ENCODE data around the gene SFXN1. TPM values are rescaled to one million over a fixed set of nuclear protein-coding genes. Genes with fewer than 3 reads are reported as not detected.

The SFXN1 gene
- total and polyA plus RNA-seq, 2 donors from 2014 or later, result 33.4 to 35.4 TPM

DNA sequence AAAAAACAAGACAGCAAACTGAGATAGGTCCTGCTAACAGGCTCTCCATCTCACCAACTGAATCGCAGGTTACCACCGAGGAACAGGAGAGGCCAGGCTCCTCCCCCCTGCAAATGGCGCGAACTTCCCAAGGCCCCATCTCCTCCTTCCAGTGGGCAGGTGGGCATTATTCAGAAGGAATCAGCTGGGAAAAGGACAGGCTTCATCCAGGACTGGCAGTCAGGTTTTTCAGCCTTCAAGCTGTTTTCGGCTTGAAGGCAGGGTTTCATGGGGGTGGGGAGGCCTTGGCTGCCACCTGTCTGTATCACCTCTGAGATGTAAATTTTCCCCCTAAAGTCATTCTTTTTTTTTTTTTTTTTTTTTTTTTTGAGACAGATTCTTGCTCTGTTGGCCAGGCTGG, 79.4 kb downstream of the SFXN1 start:
- no peak for DNase-seq
- Histone ChIP-seq H3K36me3 (ENCODE audit: control insufficient read depth in 2 of 3, insufficient read depth in 3 of 3, low read length in 3 of 3) (no peaks in the 10 kb centered on the region), H3K27me3 (ENCODE audit: control insufficient read depth, insufficient read depth, low read length) (no peaks in the 10 kb centered on the region), H3K9ac (ENCODE audit: low read length in 3 of 3) (no peak overlapping the region), H3K4me3 (ENCODE audit: low read length in 3 of 3) (no peak overlapping the region), H3K9me3 (ENCODE audit: control insufficient read depth in 2 of 3, insufficient read depth in 1 of 3, low read length in 3 of 3) (no peaks in the 10 kb centered on the region), H3K27ac (ENCODE audit: low read depth in 2 of 2, low read length in 2 of 2) (no peak overlapping the region), H3K4me1 (ENCODE audit: control insufficient read depth in 2 of 3, insufficient read depth in 2 of 3, low read depth in 1 of 3, low read length in 3 of 3) (no peaks in the 10 kb centered on the region)
- TF ChIP-seq, protein P1, sequence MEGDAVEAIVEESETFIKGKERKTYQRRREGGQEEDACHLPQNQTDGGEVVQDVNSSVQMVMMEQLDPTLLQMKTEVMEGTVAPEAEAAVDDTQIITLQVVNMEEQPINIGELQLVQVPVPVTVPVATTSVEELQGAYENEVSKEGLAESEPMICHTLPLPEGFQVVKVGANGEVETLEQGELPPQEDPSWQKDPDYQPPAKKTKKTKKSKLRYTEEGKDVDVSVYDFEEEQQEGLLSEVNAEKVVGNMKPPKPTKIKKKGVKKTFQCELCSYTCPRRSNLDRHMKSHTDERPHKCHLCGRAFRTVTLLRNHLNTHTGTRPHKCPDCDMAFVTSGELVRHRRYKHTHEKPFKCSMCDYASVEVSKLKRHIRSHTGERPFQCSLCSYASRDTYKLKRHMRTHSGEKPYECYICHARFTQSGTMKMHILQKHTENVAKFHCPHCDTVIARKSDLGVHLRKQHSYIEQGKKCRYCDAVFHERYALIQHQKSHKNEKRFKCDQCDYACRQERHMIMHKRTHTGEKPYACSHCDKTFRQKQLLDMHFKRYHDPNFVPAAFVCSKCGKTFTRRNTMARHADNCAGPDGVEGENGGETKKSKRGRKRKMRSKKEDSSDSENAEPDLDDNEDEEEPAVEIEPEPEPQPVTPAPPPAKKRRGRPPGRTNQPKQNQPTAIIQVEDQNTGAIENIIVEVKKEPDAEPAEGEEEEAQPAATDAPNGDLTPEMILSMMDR (IDR thresholded peaks at IDR 0.05; ENCODE audit: borderline replicate concordance, extremely low read depth, insufficient read depth), result no peak
- intact Hi-C loops (cut with DNase I), result no loop called here
- no peak for FAIRE-seq

DNA sequence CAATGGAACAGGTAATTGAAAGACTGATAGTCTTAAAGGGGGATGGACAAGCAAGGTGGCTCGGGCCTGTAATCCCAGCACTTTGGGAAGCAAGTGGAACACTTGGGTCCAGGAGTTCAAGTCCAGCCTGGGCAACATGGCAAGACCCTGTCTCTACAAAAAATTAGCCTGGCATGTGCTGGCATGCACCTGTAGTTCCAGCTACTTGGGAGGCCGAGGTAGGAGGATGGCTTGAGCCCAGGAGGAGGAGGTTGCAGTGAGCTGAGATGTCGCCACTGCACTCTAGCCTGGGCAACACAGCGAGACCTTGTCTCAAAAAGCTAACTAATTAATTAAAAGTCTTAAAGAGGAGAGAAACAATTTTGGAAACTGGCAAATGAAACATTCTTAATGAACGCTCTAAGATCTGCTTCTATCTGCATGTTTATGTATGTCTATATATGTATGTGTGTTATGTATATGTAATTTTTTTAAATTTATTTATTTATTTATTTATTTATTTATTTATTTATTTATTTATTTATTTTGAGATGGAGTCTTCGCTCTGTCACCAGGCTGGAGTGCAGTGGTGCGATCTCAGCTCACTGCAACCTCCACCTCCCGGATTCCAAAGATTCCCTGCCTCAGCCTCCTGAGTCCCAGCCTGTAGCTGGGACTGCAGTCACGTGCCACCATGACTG, 80.6 kb downstream of the SFXN1 start:
- Histone ChIP-seq H3K27me3 (ENCODE audit: control insufficient read depth, insufficient read depth, low read length) (no peaks in the 10 kb centered on the region), H3K36me3 (ENCODE audit: control insufficient read depth in 2 of 3, insufficient read depth in 3 of 3, low read length in 3 of 3) (no peaks in the 10 kb centered on the region), H3K27ac (ENCODE audit: low read depth in 2 of 2, low read length in 2 of 2) (no peak overlapping the region), H3K4me1 (ENCODE audit: control insufficient read depth in 2 of 3, insufficient read depth in 2 of 3, low read depth in 1 of 3, low read length in 3 of 3) (no peaks in the 10 kb centered on the region), H3K4me3 (ENCODE audit: low read length in 3 of 3) (no peak overlapping the region), H3K9me3 (ENCODE audit: control insufficient read depth in 2 of 3, insufficient read depth in 1 of 3, low read length in 3 of 3) (no peaks in the 10 kb centered on the region), H3K9ac (ENCODE audit: low read length in 3 of 3) (no peak overlapping the region)
- TF ChIP-seq, protein P1 (IDR thresholded peaks at IDR 0.05; ENCODE audit: borderline replicate concordance, extremely low read depth, insufficient read depth), result no peak
- no peak for DNase-seq
- intact Hi-C loops (cut with DNase I), result no loop called here
- no peak for FAIRE-seq

DNA sequence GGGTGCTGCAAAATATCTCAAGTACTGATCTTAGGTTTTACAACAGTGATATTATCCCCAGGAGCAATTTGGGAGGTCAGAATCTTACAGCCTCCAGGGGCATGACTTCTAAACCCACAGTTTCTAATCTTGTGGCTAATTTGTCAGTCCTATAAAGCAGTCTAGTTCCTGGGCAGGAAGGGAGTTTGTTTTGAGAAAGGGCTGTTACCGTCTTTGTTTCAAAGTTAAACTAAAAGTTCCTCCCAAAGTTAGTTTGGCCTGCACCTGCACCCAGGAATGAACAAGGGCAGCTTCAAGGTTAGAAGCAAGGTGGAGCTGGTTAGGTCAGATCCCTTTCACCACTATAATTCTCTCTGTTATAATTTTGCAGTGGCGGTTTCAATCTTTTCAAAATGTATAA, 81.7 kb downstream of the SFXN1 start:
- Histone ChIP-seq H3K4me1 (ENCODE audit: control insufficient read depth in 2 of 3, insufficient read depth in 2 of 3, low read depth in 1 of 3, low read length in 3 of 3) (no peaks in the 10 kb centered on the region), H3K4me3 (ENCODE audit: low read length in 3 of 3) (no peak overlapping the region), H3K36me3 (ENCODE audit: control insufficient read depth in 2 of 3, insufficient read depth in 3 of 3, low read length in 3 of 3) (no peaks in the 10 kb centered on the region), H3K9ac (ENCODE audit: low read length in 3 of 3) (no peak overlapping the region), H3K9me3 (ENCODE audit: control insufficient read depth in 2 of 3, insufficient read depth in 1 of 3, low read length in 3 of 3) (no peaks in the 10 kb centered on the region), H3K27me3 (ENCODE audit: control insufficient read depth, insufficient read depth, low read length) (no peaks in the 10 kb centered on the region), H3K27ac (ENCODE audit: low read depth in 2 of 2, low read length in 2 of 2) (no peak overlapping the region)
- intact Hi-C loops (cut with DNase I), result no loop called here
- DNase-seq, result no peak
- TF ChIP-seq, protein P1 (IDR thresholded peaks at IDR 0.05; ENCODE audit: borderline replicate concordance, extremely low read depth, insufficient read depth), result no peak
- no peak for FAIRE-seq

DNA sequence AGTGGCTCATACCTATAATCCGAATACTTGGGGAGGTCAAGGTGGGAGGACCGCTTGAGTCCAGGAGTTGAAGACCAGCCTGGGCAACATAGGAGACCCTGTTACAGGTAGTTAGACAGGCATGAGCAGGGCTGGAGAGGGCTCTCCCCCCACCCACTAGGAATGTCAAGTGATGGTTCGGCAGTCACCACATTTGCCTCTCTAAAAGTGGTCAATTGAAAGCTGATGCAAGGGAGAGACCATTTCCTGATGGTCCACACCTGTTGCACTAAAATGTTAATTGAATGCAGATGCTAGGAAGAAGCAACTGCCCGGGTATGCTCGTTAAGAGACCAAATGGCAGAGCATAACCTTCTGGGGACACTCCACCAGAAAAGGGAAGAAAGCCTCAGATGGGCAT, 82.7 kb downstream of the SFXN1 start:
- intact Hi-C loops (cut with DNase I), result no loop called here
- Histone ChIP-seq H3K36me3 (ENCODE audit: control insufficient read depth in 2 of 3, insufficient read depth in 3 of 3, low read length in 3 of 3) (no peaks in the 10 kb centered on the region), H3K9ac (ENCODE audit: low read length in 3 of 3) (no peak overlapping the region), H3K9me3 (ENCODE audit: control insufficient read depth in 2 of 3, insufficient read depth in 1 of 3, low read length in 3 of 3) (no peaks in the 10 kb centered on the region), H3K4me1 (ENCODE audit: control insufficient read depth in 2 of 3, insufficient read depth in 2 of 3, low read depth in 1 of 3, low read length in 3 of 3) (no peaks in the 10 kb centered on the region), H3K4me3 (ENCODE audit: low read length in 3 of 3) (no peak overlapping the region), H3K27me3 (ENCODE audit: control insufficient read depth, insufficient read depth, low read length) (no peaks in the 10 kb centered on the region), H3K27ac (ENCODE audit: low read depth in 2 of 2, low read length in 2 of 2) (no peak overlapping the region)
- TF ChIP-seq, protein P1 (IDR thresholded peaks at IDR 0.05; ENCODE audit: borderline replicate concordance, extremely low read depth, insufficient read depth), result no peak
- DNase-seq (peak in 3 of 5 donors; percentile 17 to 25 (median 24)), FAIRE-seq (no peak)
